ENCODE results near the gene BABAM2. TPM values are rescaled to one million over a fixed set of nuclear protein-coding genes. Genes with fewer than 3 reads are reported as not detected.
A peak's percentile ranks its signal among the peaks of the same experiment; 100 is the strongest.

BABAM2 gene
- total RNA-seq, 4 donors from 2014 or later = 24.3 to 46.1 (median 44.5) TPM

GRCh38 chr2:28047681-28048080 lies 157.2 kb downstream of the BABAM2 start:
- peaks cover 0 to 41% (median 9%) of the 10 kb centered on the region in 4 donors for H3K4me1 ChIP-seq
- no peaks in the 10 kb centered on the region for H3K27me3 ChIP-seq
- no peaks in the 10 kb centered on the region for H3K36me3 ChIP-seq
- DNase-seq (ENCODE audit: low spot score in 2 of 2) = no peak
- no peaks in the 10 kb centered on the region for H3K9me3 ChIP-seq
- H3K4me3 ChIP-seq = no peak overlapping the region
- H3K27ac ChIP-seq = peak overlapping the region in 2 of 4 donors; percentile 26 to 36
- TF ChIP-seq, protein P1, sequence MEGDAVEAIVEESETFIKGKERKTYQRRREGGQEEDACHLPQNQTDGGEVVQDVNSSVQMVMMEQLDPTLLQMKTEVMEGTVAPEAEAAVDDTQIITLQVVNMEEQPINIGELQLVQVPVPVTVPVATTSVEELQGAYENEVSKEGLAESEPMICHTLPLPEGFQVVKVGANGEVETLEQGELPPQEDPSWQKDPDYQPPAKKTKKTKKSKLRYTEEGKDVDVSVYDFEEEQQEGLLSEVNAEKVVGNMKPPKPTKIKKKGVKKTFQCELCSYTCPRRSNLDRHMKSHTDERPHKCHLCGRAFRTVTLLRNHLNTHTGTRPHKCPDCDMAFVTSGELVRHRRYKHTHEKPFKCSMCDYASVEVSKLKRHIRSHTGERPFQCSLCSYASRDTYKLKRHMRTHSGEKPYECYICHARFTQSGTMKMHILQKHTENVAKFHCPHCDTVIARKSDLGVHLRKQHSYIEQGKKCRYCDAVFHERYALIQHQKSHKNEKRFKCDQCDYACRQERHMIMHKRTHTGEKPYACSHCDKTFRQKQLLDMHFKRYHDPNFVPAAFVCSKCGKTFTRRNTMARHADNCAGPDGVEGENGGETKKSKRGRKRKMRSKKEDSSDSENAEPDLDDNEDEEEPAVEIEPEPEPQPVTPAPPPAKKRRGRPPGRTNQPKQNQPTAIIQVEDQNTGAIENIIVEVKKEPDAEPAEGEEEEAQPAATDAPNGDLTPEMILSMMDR (IDR thresholded peaks at IDR 0.05) = no peak
- TF ChIP-seq POLR2A (IDR thresholded peaks at IDR 0.05) = no peak
- no peak for TF ChIP-seq EP300 (IDR thresholded peaks at IDR 0.05)

- no peak for DNase-seq (ENCODE audit: low spot score in 2 of 2)
- peaks cover 0 to 47% (median 11%) of the 10 kb centered on the region in 4 donors for H3K4me1 ChIP-seq
- H3K36me3 ChIP-seq = no peaks in the 10 kb centered on the region
- no peaks in the 10 kb centered on the region for H3K27me3 ChIP-seq
- no peak overlapping the region for H3K4me3 ChIP-seq
- H3K27ac ChIP-seq = peak overlapping the region in 1 of 4 donors; percentile 26
- TF ChIP-seq, protein P1 (IDR thresholded peaks at IDR 0.05) = no peak
- no peaks in the 10 kb centered on the region for H3K9me3 ChIP-seq
- 65 to 75% methylated on average over 3 of the region's 3 CpGs for WGBS, 2 donors
Measured at GRCh38 chr2:28048341-28048740, 157.8 kb downstream of the BABAM2 start.

DNA sequence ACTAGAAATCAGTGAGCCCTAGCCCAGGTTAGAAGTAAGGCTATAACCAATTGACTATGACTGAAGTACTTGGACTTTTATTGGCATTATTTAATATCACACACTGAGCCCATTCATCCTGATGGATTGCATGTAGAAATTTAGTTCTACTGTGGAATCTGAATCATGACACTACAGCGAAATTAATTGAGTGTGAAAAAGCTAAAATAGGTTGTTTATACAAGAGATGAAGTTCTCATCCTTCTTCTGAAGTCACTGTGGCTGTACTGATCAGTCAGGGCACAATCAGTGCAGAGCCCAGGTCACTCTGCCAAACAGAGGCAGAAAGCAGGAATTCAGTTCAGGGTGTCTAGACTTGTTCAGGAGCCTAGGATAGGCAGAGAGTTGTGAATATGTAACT lies 158.9 kb downstream of the BABAM2 start:
- TF ChIP-seq POLR2A (IDR thresholded peaks at IDR 0.05) = no peak
- TF ChIP-seq EP300 (IDR thresholded peaks at IDR 0.05) = no peak
- TF ChIP-seq, protein P1 (IDR thresholded peaks at IDR 0.05) = no peak
- Histone ChIP-seq H3K4me3 (no peak overlapping the region), H3K27ac (no peak overlapping the region), H3K36me3 (no peaks in the 10 kb centered on the region), H3K27me3 (no peaks in the 10 kb centered on the region), H3K4me1 (peaks cover 0 to 47% (median 12%) of the 10 kb centered on the region in 4 donors), H3K9me3 (no peaks in the 10 kb centered on the region)
- DNase-seq (ENCODE audit: low spot score in 2 of 2) = no peak
- 62 to 69% methylated on average over 1 of the region's 1 CpG for WGBS, 2 donors

- Histone ChIP-seq H3K4me3 (no peak overlapping the region), H3K27me3 (no peaks in the 10 kb centered on the region), H3K36me3 (no peaks in the 10 kb centered on the region), H3K4me1 (peaks cover 0 to 47% (median 12%) of the 10 kb centered on the region in 4 donors), H3K27ac (no peak overlapping the region), H3K9me3 (no peaks in the 10 kb centered on the region)
- WGBS, 2 donors = 95 to 98% methylated on average over 2 of the region's 2 CpGs
- TF ChIP-seq EP300 (IDR thresholded peaks at IDR 0.05) (no peak), POLR2A (IDR thresholded peaks at IDR 0.05) (no peak)
- TF ChIP-seq, protein P1 (IDR thresholded peaks at IDR 0.05) = no peak
- no peak for DNase-seq (ENCODE audit: low spot score in 2 of 2)
Measured at GRCh38 chr2:28049899-28050298, 159.4 kb downstream of the BABAM2 start.

GRCh38 chr2:28052691-28053090 lies 162.2 kb downstream of the BABAM2 start:
- TF ChIP-seq, protein P1 (IDR thresholded peaks at IDR 0.05) = no peak
- TF ChIP-seq EP300 (IDR thresholded peaks at IDR 0.05) (no peak), POLR2A (IDR thresholded peaks at IDR 0.05) (no peak)
- H3K9me3 ChIP-seq = no peaks in the 10 kb centered on the region
- H3K4me1 ChIP-seq = peaks cover 0 to 39% (median 9%) of the 10 kb centered on the region in 4 donors
- no peaks in the 10 kb centered on the region for H3K36me3 ChIP-seq
- H3K4me3 ChIP-seq = no peak overlapping the region
- no peaks in the 10 kb centered on the region for H3K27me3 ChIP-seq
- DNase-seq (ENCODE audit: low spot score in 2 of 2) = no peak
- peak overlapping the region in 2 of 4 donors; percentile 39 to 59 for H3K27ac ChIP-seq
- WGBS, 2 donors = 29 to 37% methylated on average over 1 of the region's 1 CpG
